NCI-H2227 treated with DMSO at 0.1 percent for 48 hours (cell line): Measurements from ENCODE around the gene PCDHB10.
A peak's percentile ranks its signal among the peaks of the same experiment; 100 is the strongest.
"Not testable (repeated sequence)": the region's sequence is repeated elsewhere in the genome, so short reads cannot be mapped to it uniquely, and the experiment has no call there.

ENCODE experiments used
- DNase-seq: peaks from one replicate; lab custom pipeline; 2025; lab: John Stamatoyannopoulos, UW

The PCDHB10 gene

DNA sequence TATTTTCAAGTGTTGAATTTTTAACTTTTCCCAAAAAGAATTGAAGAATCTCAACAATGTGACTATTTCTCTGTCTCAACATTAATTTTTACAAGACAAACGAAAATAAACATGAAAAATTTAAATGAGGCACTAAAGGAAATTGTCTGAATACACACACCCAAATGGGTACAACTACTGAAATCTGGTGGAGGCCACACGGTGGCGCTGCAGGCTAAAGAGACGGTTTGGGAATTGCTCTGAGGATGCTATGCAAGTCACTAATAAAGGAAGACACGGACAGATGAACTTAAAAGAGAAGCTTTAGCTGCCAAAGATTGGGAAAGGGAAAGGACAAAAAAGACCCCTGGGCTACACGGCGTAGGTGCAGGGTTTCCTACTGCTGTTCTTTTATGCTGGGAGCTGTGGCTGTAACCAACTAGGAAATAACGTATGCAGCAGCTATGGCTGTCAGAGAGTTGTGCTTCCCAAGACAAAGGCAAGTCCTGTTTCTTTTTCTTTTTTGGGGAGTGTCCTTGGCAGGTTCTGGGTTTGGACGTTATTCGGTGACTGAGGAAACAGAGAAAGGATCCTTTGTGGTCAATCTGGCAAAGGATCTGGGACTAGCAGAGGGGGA is at the start of gene PCDHB10:
Gene PCDHB10, plus strand, starts transcription at position 244 of the 616 bp plus-strand sequence. Its CDS starts 200 bp downstream, at position 444.
- no peak for DNase-seq

DNA sequence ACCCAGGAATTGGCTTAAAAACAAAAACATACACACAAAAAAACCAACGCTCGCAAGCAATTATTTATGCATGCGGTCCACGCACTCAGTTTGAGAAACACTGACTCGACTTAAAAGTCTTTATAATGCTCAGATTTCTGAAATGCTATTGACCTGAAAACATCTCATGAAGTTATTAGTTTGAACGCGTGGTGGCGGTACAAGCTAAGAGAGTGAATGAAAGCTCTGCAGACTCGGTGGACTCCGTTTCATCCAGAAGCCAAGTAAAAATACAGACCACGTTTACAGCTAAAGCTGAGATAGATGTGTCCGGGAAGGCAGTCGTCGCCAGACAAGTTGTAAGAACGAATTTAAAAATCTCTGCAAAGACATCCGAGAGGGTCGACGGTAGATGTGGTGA is 42.3 kb upstream of the PCDHB10 start, which contains the start of gene PCDHB6:
Gene PCDHB6, plus strand, starts transcription at position 246 of the 400 bp plus-strand sequence. CDS start 201 bp downstream, outside the sequence.
- DNase-seq, result peak; percentile 46

DNA sequence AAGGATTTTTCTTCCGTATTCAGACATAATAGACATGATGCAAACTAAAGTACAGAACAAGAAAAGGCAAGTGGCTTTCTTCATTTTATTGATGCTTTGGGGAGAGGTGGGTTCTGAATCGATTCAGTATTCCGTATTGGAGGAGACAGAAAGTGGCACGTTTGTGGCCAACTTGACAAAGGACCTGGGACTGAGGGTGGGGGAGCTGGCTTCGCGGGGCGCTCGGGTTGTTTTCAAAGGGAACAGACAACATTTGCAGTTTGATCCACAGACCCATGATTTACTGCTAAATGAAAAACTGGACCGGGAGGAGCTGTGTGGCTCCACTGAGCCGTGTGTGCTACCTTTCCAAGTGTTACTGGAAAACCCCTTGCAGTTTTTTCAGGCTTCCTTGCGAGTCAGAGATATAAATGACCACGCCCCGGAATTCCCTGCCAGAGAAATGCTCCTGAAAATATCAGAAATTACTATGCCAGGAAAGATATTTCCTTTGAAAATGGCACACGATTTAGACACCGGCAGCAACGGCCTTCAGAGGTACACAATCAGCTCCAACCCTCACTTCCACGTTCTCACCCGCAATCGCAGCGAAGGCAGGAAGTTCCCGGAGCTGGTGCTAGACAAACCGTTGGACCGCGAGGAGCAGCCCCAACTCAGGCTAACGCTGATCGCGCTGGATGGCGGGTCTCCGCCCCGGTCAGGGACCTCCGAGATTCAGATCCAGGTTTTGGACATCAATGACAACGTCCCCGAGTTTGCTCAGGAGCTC is 41.7 kb upstream of the PCDHB10 start:
- peak; percentile 7 for DNase-seq

DNA sequence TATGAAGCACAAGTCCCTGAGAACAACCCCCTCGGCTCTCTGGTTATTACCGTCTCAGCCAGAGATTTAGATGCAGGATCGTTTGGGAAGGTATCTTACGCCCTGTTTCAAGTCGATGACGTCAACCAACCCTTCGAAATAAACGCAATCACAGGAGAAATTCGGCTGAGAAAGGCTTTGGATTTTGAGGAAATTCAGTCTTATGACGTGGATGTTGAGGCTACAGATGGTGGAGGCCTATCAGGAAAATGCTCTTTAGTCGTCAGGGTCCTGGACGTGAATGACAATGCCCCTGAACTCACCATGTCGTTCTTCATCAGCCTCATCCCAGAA is 41.2 kb upstream of the PCDHB10 start:
- no peak for DNase-seq

DNA sequence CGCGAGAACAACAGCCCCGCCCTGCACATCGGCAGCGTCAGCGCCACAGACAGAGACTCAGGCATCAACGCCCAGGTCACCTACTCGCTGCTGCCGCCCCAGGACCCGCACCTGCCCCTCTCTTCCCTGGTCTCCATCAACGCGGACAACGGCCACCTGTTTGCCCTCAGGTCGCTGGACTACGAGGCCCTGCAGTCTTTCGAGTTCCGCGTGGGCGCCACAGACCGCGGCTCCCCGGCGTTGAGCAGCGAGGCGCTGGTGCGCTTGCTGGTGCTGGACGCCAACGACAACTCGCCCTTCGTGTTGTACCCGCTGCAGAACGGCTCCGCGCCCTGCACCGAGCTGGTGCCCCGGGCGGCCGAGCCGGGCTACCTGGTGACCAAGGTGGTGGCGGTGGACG is 40.5 kb upstream of the PCDHB10 start:
- not testable (repeated sequence) for DNase-seq

DNA sequence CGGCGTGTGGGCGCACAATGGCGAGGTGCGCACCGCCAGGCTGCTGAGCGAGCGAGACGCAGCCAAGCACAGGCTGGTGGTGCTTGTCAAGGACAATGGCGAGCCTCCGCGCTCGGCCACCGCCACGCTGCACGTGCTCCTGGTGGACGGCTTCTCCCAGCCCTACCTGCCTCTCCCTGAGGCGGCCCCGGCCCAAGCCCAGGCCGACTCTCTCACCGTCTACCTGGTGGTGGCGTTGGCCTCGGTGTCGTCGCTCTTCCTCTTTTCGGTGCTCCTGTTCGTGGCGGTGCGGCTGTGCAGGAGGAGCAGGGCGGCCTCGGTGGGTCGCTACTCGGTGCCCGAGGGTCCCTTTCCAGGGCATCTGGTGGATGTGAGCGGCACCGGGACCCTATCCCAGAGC is 40.1 kb upstream of the PCDHB10 start:
- not testable (repeated sequence) for DNase-seq

DNA sequence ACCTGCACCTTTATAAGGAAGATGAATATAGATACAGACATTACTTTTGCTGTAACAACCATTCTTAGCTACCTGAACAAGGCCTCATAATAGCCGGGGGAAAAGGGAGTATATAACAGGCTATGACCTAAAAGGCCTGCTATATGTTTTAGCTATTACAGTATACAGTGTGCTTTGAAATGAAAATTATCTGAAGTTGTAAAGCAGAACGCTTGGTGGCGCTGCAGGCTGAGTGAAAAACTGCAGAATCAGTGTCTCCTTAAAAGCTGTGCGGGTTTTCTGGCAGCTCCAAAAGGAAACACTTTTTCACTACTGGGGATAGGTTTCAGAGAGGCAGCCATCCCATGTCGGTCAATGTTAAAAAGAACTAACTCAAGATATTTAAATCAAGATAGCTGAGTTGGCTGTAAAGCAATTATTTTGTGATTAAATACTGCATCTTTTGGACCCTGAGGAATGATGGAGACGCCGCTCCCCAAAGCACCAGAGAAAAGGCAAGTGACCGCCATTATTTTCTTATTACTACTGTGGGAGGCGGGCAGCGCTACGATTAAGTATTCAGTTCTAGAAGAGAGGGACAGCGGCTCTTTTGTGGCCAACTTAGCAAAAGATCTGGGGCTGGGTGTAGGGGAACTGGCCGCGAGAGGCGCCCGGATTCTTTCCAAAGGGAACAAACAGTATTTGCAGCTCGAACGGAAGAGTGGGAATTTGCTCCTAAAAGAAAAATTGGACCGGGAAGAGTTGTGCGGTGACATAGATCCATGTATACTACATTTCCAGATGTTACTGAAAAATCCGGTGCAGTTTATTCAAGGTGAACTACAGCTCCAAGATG is 36.4 kb upstream of the PCDHB10 start:
- peak; percentile 9 for DNase-seq

DNA sequence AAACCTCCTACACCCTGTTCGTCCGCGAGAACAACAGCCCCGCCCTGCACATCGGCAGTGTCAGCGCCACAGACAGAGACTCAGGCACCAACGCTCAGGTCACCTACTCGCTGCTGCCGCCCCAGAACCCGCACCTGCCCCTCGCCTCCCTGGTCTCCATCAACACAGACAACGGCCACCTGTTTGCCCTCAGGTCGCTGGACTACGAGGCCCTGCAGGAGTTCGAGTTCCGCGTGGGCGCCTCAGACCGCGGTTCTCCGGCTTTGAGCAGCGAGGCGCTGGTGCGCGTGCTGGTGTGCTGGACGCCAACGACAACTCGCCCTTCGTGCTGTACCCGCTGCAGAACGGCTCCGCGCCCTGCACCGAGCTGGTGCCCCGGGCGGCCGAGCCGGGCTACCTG is 34.8 kb upstream of the PCDHB10 start:
- not testable (repeated sequence) for DNase-seq

DNA sequence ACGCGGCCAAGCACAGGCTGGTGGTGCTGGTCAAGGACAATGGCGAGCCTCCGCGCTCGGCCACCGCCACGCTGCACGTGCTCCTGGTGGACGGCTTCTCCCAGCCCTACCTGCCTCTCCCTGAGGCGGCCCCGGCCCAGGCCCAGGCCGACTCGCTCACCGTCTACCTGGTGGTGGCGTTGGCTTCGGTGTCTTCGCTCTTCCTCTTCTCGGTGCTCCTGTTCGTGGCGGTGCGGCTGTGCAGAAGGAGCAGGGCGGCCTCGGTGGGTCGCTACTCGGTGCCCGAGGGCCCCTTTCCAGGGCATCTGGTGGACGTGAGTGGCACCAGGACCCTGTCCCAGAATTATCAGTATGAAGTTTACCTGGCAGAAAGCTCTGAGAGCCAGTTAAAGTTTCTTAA is 34.3 kb upstream of the PCDHB10 start:
- DNase-seq, result not testable (repeated sequence)

DNA sequence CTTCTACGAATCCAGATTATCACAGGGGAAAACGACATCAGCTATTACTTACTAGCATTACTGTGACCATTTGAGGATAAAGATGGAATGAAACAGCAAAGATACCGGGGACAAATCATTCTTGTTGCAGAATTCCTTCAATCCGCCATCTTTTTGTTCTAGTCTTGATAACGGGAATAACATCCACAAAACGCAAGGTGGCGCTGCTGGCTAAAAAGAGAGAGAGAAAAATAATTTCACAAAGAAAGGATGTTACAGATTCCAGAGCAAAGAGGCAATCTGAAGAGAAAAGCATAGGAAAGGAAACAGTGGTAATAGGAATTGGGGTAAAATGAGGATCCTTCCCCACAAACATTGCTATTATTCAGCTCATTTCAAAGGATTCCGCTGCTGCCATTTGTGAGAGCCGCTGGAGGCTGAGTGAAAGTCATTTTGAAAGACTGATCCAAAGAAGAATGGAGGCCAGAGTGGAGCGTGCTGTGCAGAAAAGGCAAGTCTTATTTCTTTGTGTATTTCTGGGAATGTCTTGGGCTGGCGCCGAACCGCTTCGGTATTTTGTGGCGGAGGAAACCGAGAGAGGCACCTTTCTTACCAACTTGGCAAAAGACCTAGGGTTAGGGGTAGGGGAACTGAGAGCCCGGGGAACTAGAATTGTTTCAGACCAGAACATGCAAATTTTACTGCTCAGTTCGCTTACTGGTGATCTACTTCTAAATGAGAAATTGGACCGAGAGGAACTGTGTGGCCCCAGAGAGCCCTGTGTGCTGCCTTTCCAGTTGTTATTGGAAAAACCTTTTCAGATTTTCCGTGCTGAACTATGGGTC is 19.6 kb upstream of the PCDHB10 start, which contains the start of gene PCDHB7:
Gene PCDHB7, plus strand, starts transcription at position 264 of the 824 bp plus-strand sequence. Its CDS starts 192 bp downstream, at position 456.
- DNase-seq, result peak; percentile 21

DNA sequence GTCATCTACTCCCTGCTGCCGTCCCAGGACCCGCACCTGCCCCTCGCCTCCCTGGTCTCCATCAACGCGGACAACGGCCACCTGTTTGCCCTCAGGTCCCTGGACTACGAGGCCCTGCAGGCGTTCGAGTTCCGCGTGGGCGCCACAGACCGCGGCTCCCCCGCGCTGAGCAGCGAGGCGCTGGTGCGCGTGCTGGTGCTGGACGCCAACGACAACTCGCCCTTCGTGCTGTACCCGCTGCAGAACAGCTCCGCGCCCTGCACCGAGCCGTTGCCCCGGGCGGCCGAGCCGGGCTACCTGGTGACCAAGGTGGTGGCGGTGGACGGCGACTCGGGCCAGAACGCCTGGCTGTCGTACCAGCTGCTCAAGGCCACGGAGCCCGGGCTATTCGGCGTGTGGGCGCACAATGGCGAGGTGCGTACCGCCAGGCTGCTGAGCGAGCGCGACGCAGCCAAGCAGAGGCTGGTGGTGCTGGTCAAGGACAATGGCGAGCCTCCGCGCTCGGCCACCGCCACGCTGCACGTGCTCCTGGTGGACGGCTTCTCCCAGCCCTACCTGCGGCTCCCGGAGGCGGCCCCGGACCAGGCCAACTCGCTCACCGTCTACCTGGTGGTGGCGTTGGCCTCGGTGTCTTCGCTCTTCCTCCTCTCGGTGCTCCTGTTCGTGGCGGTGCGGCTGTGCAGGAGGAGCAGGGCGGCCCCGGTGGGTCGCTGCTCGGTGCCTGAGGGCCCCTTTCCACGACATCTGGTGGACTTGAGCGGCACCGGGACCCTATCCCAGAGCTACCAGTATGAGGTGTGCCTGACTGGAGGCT is 17.7 kb upstream of the PCDHB10 start:
- DNase-seq, result not testable (repeated sequence)

DNA sequence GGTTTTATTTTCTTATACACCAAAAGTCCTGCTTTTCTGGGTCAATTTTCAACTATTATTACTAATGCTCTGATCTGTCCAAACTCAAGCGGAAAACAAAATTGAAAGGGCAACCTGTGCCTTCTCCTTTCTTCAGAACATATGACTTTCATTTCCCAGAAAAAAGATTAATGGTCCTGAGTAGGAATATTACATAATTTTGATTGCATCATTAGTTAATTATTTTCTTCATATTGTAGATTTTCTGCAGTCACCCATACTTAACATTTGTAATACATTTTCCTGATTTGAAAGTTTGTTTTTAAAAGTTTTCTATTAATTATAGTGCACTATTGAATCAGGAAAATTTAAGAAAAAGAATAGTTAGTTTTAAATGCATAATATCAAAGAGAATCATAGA is 16.2 kb upstream of the PCDHB10 start:
- DNase-seq, result no peak

DNA sequence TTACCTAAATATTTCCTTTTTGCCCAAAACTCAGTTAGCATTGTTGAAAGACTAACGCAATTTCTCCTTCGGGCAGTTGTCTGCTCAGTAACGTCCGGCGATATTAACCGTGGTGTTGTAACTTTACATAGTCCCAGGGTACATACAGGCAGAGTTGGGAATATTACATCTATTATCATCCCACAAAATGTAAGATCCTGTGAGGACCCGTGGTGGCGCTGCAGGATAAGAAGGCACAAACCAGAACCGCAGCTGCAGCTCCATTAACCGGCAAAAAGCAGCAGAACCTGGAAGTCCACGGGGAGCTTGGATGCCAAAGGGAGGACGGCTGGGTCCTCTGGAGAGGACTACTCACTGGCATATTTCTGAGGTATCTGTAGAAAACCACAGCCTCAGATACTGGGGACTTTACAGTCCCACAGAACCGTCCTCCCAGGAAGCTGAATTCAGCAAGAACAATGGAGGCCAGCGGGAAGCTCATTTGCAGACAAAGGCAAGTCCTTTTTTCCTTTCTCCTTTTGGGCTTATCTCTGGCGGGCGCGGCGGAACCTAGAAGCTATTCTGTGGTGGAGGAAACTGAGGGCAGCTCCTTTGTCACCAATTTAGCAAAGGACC is 14.5 kb upstream of the PCDHB10 start, which contains the start of gene PCDHB8:
Gene PCDHB8, plus strand, starts transcription at position 214 of the 615 bp plus-strand sequence. Its CDS starts 245 bp downstream, at position 459.
- not testable (repeated sequence) for DNase-seq

DNA sequence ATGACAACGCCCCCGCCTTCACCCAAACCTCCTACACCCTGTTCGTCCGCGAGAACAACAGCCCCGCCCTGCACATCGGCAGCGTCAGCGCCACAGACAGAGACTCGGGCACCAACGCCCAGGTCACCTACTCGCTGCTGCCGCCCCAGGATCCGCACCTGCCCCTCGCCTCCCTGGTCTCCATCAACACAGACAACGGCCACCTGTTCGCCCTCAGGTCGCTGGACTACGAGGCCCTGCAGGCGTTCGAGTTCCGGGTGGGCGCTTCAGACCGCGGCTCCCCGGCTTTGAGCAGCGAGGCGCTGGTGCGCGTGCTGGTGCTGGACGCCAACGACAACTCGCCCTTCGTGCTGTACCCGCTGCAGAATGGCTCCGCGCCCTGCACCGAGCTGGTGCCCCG is 12.8 kb upstream of the PCDHB10 start:
- DNase-seq, result not testable (repeated sequence)

DNA sequence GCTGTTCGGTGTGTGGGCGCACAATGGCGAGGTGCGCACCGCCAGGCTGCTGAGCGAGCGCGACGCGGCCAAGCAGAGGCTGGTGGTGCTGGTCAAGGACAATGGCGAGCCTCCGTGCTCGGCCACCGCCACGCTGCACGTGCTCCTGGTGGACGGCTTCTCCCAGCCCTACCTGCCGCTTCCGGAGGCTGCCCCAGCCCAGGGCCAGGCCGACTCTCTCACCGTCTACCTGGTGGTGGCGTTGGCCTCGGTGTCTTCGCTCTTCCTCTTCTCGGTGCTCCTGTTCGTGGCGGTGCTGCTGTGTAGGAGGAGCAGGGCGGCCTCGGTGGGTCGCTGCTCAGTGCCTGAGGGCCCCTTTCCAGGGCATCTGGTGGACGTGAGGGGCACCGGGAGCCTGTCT is 12.3 kb upstream of the PCDHB10 start:
- not testable (repeated sequence) for DNase-seq

DNA sequence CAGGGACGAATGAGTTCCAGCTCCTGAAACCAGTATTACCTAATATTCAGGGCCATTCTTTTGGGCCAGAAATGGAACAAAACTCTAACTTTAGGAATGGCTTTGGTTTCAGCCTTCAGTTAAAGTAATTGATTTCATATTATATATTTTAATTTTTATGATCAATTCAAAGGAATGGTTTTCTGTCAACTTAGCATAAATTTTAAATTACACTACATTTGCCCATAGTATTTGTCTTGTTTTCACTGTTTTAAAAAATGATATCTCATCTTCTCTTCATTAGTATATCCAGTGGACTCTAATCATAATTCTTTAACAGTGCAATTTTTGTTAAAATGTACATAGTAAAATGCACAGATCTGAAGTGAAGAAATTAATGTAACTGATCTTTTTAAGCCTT is 11.8 kb upstream of the PCDHB10 start:
- DNase-seq, result no peak

DNA sequence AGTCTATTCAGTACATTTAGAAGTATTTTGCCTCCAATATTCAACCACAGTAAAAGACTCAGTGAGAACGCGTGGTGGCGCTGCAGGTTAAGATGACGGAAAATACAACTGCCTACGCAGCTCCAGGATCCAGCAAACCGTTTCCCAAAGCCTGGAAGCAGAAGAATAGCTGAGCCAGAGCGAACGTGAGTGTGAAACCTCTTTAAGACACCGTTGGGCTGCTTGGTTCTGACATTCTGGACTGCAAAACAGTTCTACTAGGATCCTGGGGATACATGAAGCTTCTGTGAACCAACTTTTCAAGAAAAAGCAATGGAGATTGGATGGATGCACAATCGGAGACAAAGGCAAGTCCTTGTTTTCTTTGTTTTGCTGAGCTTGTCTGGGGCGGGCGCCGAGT is 9.9 kb upstream of the PCDHB10 start, which contains the start of gene PCDHB16:
Gene PCDHB16, plus strand, starts transcription at position 140 of the 400 bp plus-strand sequence. Its CDS starts 173 bp downstream, at position 313.
- DNase-seq, result no peak

DNA sequence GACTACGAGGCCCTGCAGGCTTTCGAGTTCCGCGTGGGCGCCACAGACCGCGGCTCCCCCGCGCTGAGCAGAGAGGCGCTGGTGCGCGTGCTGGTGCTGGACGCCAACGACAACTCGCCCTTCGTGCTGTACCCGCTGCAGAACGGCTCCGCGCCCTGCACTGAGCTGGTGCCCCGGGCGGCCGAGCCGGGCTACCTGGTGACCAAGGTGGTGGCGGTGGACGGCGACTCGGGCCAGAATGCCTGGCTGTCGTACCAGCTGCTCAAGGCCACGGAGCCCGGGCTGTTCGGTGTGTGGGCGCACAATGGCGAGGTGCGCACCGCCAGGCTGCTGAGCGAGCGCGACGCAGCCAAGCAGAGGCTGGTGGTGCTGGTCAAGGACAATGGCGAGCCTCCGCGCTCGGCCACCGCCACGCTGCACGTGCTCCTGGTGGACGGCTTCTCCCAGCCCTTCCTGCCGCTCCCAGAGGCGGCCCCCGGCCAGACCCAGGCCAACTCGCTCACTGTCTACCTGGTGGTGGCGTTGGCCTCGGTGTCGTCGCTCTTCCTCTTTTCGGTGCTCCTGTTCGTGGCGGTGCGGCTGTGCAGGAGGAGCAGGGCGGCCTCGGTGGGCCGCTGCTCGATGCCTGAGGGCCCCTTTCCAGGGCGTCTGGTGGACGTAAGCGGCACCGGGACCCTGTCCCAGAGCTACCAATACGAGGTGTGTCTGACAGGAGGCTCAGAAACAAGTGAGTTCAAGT is 7.9 kb upstream of the PCDHB10 start:
- not testable (repeated sequence) for DNase-seq

DNA sequence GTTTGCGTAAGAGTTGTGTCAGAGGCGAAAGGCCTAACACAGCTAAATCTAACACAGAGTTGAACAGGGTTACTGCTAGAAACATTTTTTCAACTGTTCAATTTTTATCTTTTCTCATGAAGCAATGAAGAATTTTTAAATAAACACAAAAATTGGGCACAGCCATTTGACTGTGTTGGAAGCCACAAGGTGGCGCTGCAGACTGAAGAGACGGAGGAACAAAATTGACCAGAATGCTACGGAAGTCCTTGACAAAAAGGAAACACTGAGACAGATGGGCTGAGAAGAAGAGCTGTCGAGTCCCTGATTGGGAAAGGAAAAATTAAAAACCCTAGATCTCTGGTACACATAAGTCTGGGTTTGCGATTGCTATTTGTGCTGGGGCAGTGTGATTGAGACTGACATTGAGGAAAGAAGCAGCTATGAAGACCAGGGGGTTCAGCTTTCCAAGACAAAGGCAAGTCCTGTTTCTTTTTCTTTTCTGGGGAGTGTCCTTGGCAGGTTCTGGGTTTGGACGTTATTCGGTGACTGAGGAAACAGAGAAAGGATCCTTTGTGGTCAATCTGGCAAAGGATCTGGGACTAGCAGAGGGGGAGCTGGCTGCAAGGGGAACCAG is 5.1 kb upstream of the PCDHB10 start, which contains the start of gene PCDHB9:
Gene PCDHB9, plus strand, starts transcription at position 265 of the 616 bp plus-strand sequence. Its CDS starts 158 bp downstream, at position 423.
- DNase-seq, result peak; percentile 49
